ENCODE results near the gene MUC5B. TPM values are rescaled to one million over a fixed set of nuclear protein-coding genes. Genes with fewer than 3 reads are reported as not detected.

The MUC5B gene
- total and polyA plus RNA-seq, 2 of the 13 experiments (the other 11 are each of a cell fraction or from before 2014, with no cell fraction given), result 0.01 TPM; not detected in 1

GRCh38 chr11:1222491-1223345 lies at the start of gene MUC5B (continued):
- TF ChIP-seq FOXA3 (CRISPR knock-in tag; IDR thresholded peaks at IDR 0.05) (0 out of 2 replicates have a peak, but pooled peaks have one; percentile 21), SOX6 (IDR thresholded peaks at IDR 0.05) (no peak), SOX6 (CRISPR knock-in tag; IDR thresholded peaks at IDR 0.05) (peak; percentile 13; the same call in 1 of the 2 replicates), JDP2 (CRISPR knock-in tag; IDR thresholded peaks at IDR 0.05; ENCODE audit: borderline replicate concordance) (no peak), LRRFIP1 (CRISPR knock-in tag; conservative IDR thresholded peaks at IDR 0.05) (no peak), HDAC1 (CRISPR knock-in tag; IDR thresholded peaks at IDR 0.05) (0 out of 2 replicates have a peak, but pooled peaks have one; percentile 45), ZNF605 (CRISPR knock-in tag; IDR thresholded peaks at IDR 0.05) (no peak), MYC (CRISPR knock-in tag; IDR thresholded peaks at IDR 0.05; ENCODE audit: borderline replicate concordance) (0 out of 2 replicates have a peak, but pooled peaks have one; percentile 29), ARNTL (CRISPR knock-in tag; IDR thresholded peaks at IDR 0.05) (0 out of 2 replicates have a peak, but pooled peaks have one; percentile 62), MAX (IDR thresholded peaks at IDR 0.05) (peak; percentile 67), NRL (CRISPR knock-in tag; IDR thresholded peaks at IDR 0.05; ENCODE audit: borderline replicate concordance) (0 out of 2 replicates have a peak, but pooled peaks have one; percentile 10), PAXIP1 (CRISPR knock-in tag; conservative IDR thresholded peaks at IDR 0.05) (peak; percentile 37; the same call in 1 of the 2 replicates), EED (CRISPR knock-in tag; IDR thresholded peaks at IDR 0.05) (0 out of 2 replicates have a peak, but pooled peaks have one; percentile 9), TBX2 (CRISPR knock-in tag; IDR thresholded peaks at IDR 0.05; ENCODE audit: borderline replicate concordance) (peak; percentile 30; the same call in 1 of the 2 replicates), TAF1 (CRISPR knock-in tag; IDR thresholded peaks at IDR 0.05) (no peak), ZFX (CRISPR knock-in tag; IDR thresholded peaks at IDR 0.05; ENCODE audit: low read depth) (peak; percentile 50; the same call in 1 of the 2 replicates), HIC2 (CRISPR knock-in tag; IDR thresholded peaks at IDR 0.05; ENCODE audit: low read depth) (peak; percentile 92; the same call in 1 of the 2 replicates), CTCF (CRISPR knock-in tag; IDR thresholded peaks at IDR 0.05) (peak; percentile 47)

All from HepG2 (cell line).